GM23338 (cell line): ENCODE results near the gene DIP2C. TPM values are rescaled to one million over a fixed set of nuclear protein-coding genes. Genes with fewer than 3 reads are reported as not detected.

Experiments used
- ATAC-seq: fragments of 200-7000 bp; cut with Tn5 transposase; 3 replicates; pipeline ENCODE4 v1.9.1; 2020
- DNase-seq: peaks from one replicate; pipeline ENCODE4 v3.0.0-alpha.2; 2015; ENCODE audit warnings: low spot score
- H2AFZ ChIP-seq: fragments of 200-600 bp; sonication (generic); 2 replicates; pipeline ENCODE4 v1.8.0; 2016; ENCODE audit warnings: antibody characterized with exemption, mild to moderate bottlenecking, moderate library complexity
- H3F3A ChIP-seq: fragments of 200-600 bp; sonication (generic); replicated peaks from 2 replicates; pipeline ENCODE4 v1.8.0; 2017; ENCODE audit warnings: antibody characterized with exemption, mixed run types, low read depth
- H3K27ac ChIP-seq: fragments of 200-600 bp; sonication (generic); 2 replicates; pipeline ENCODE4 v1.6.1; 2016; ENCODE audit warnings: low read depth
- H3K27me3 ChIP-seq: fragments of 200-600 bp; sonication (generic); 2 replicates; pipeline ENCODE4 v1.8.0; 2016; ENCODE audit warnings: mild to moderate bottlenecking, mixed run types, moderate library complexity; ENCODE audit not compliant: insufficient read depth
- H3K36me3 ChIP-seq: fragments of 200-600 bp; sonication (generic); 2 replicates; pipeline ENCODE4 v1.8.0; 2016; ENCODE audit warnings: mild to moderate bottlenecking; ENCODE audit not compliant: insufficient read depth
- H3K4me1 ChIP-seq: fragments of 200-600 bp; sonication (generic); 2 replicates; pipeline ENCODE4 v1.8.0; 2016; ENCODE audit warnings: mild to moderate bottlenecking, moderate library complexity; ENCODE audit not compliant: insufficient read depth
- H3K4me2 ChIP-seq: fragments of 200-600 bp; sonication (generic); 2 replicates; pipeline ENCODE4 v1.7.1; 2017; ENCODE audit warnings: mixed run types
- H3K4me3 ChIP-seq: fragments of 200-600 bp; sonication (generic); 2 replicates; pipeline ENCODE4 v1.6.1; 2016; ENCODE audit warnings: mixed run types
- H3K79me2 ChIP-seq: fragments of 200-600 bp; sonication (generic); replicated peaks from 2 replicates; pipeline ENCODE4 v1.8.0; 2017; ENCODE audit warnings: mild to moderate bottlenecking; ENCODE audit not compliant: insufficient read depth
- H3K9me2 ChIP-seq: fragments of 200-600 bp; sonication (generic); 2 replicates; pipeline ENCODE4 v1.8.0; 2017; ENCODE audit not compliant: insufficient read depth
- H4K20me1 ChIP-seq: fragments of 200-600 bp; sonication (generic); replicated peaks from 2 replicates; pipeline ENCODE4 v1.8.0; 2017; ENCODE audit warnings: mild to moderate bottlenecking; ENCODE audit not compliant: insufficient read depth
- H3K27ac Mint-ChIP-seq: 2 replicates; pipeline ENCODE4 v1.8.0; 2020; ENCODE audit warnings: inconsistent platforms, mild to moderate bottlenecking, moderate library complexity, mixed read lengths
- H3K27me3 Mint-ChIP-seq: 3 replicates; pipeline ENCODE4 v1.8.0; 2022; ENCODE audit warnings: low read depth, mild to moderate bottlenecking, moderate library complexity, mixed read lengths, inconsistent platforms; ENCODE audit not compliant: insufficient read depth, poor library complexity
- H3K36me3 Mint-ChIP-seq: 3 replicates; pipeline ENCODE4 v1.8.0; 2021; ENCODE audit warnings: low read depth, mild to moderate bottlenecking, inconsistent platforms, moderate library complexity, mixed read lengths
- H3K4me1 Mint-ChIP-seq: 3 replicates; pipeline ENCODE4 v1.8.0; 2020; ENCODE audit warnings: mild to moderate bottlenecking, inconsistent platforms, mixed read lengths
- H3K4me3 Mint-ChIP-seq: 3 replicates; pipeline ENCODE4 v1.8.0; 2021; ENCODE audit warnings: moderate library complexity, mild to moderate bottlenecking, inconsistent platforms, mixed read lengths
- H3K9me3 Mint-ChIP-seq: 3 replicates; pipeline ENCODE4 v1.8.0; 2020; ENCODE audit warnings: moderate library complexity, mild to moderate bottlenecking, inconsistent platforms, mixed read lengths
- CREB1 ChIP-seq: fragments of 250-450 bp; sonication (Bioruptor Pico); IDR thresholded peaks from 2 replicates; pipeline ENCODE4 v1.5.0; 2020; ENCODE audit warnings: low read depth, mild to moderate bottlenecking, moderate library complexity
- EZH2 ChIP-seq: fragments of 200-600 bp; sonication (generic); IDR thresholded peaks from one replicate; pipeline ENCODE4 v1.8.0; 2017; ENCODE audit warnings: antibody characterized with exemption, mild to moderate bottlenecking, low read depth; ENCODE audit not compliant: unreplicated experiment
- EZH2phosphoT487 ChIP-seq: fragments of 200-600 bp; sonication (generic); IDR thresholded peaks from one replicate; pipeline ENCODE4 v1.8.1; 2018; ENCODE audit warnings: antibody characterized with exemption; ENCODE audit not compliant: unreplicated experiment
- JUNB ChIP-seq: IDR thresholded peaks from one replicate; pipeline ENCODE4 v1.6.1; 2016; ENCODE audit warnings: antibody characterized with exemption; ENCODE audit not compliant: unreplicated experiment
- NANOG ChIP-seq: IDR thresholded peaks from 2 replicates; pipeline ENCODE4 v1.6.1; 2016; ENCODE audit warnings: antibody characterized with exemption, borderline replicate concordance
- POLR2AphosphoS5 ChIP-seq: IDR thresholded peaks from 2 replicates; pipeline ENCODE4 v1.6.1; 2016; ENCODE audit warnings: antibody characterized with exemption, low read depth
- STAT1 ChIP-seq: IDR thresholded peaks from one replicate; pipeline ENCODE4 v1.6.1; 2016; ENCODE audit warnings: antibody characterized with exemption; ENCODE audit not compliant: unreplicated experiment
- ZNF114 ChIP-seq: fragments of 250-450 bp; sonication (Bioruptor Pico); IDR thresholded peaks from 2 replicates; pipeline ENCODE4 v1.5.0; 2020; ENCODE audit warnings: mild to moderate bottlenecking, moderate library complexity
- ZNF331 ChIP-seq: fragments of 250-450 bp; sonication (Bioruptor Pico); IDR thresholded peaks from 2 replicates; pipeline ENCODE4 v1.5.0; 2020; ENCODE audit warnings: low read depth, mild to moderate bottlenecking, moderate library complexity
- polyA plus RNA-seq: library from polyadenylated mRNA; unstranded; fragments of >200 nt; fragmentation: Nextera tagmentation; extraction: Ambion mirVana; gene quantifications from 2 replicates; pipeline ENCODE4 v1.2.1, GENCODE V29; 2016
- total RNA-seq: library from RNA; depleted of rRNA; stranded (reverse); fragments of >200 nt; shearing (Covaris generic); gene quantifications from 2 replicates; pipeline ENCODE4 v1.2.3, GENCODE V29; 2014
- TF ChIP-seq, protein P1 (sequence below): fragments of 250-450 bp; sonication (Bioruptor Pico); IDR thresholded peaks from 2 replicates; pipeline ENCODE4 v1.5.0; 2020; ENCODE audit warnings: mild to moderate bottlenecking, moderate library complexity
- TF ChIP-seq, protein P2 (sequence below): IDR thresholded peaks from 2 replicates; pipeline ENCODE4 v1.6.1; 2016; ENCODE audit warnings: antibody characterized with exemption
- TF ChIP-seq, protein P3 (sequence below), 2 experiments: fragments of 200-600 bp in 1 of 2; sonication (generic) in 1 of 2; conservative IDR thresholded peaks; 2 replicates each; pipeline versions ENCODE4 v1.5.1 to v1.6.1; 2016 to 2017; ENCODE audit warnings: antibody characterized with exemption in 2 of 2, low read depth in 2 of 2, mild to moderate bottlenecking in 2 of 2, moderate library complexity in 1 of 2
- TF ChIP-seq, protein P4 (sequence below): IDR thresholded peaks from one replicate; pipeline ENCODE4 v1.6.1; 2018; ENCODE audit warnings: antibody characterized with exemption; ENCODE audit not compliant: unreplicated experiment

DIP2C gene
- total and polyA plus RNA-seq, 2 experiments from 2014 or later: 5.1 to 7.7 TPM

DNA sequence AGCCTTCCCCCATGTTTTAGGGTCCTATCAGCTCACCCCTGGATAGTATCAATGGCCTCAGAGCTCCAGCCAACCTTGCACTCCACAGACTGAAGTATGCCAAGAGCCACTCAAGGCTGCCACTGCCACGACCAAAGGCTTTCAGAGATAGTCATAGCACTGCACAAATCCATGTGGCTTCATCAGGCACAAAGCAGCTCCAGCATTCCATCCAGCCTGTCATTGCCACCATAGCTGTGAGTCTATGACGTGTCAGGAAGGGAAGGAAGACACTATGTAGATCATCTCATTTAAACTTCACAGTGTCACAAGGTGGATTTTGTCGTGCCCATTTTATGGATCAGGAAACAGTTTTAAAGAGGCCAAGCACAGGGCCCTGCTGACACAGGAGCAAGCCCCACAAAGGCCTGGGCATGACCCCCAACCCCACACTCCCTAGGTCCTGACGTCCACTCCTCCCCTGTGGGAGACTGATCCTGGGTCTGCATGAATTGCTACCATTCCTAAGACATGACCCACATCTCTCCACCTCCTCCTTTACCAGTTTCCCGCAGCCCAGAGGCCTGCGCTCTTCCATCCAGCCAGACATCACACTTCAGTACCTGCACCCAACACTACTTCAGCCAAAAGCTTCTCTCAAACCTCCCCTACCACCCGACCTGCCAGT lies 119.4 kb downstream of the DIP2C start:
- no peaks in the 10 kb centered on the region for H3K36me3 ChIP-seq
- no peaks in the 10 kb centered on the region for H3F3A ChIP-seq
- no peak overlapping the region for H3K4me3 Mint-ChIP-seq
- no peaks in the 10 kb centered on the region for H3K27me3 ChIP-seq
- peaks cover 20% of the 10 kb centered on the region; the same call in 2 of the 3 replicates for H3K4me1 Mint-ChIP-seq
- no peak overlapping the region for H2AFZ ChIP-seq
- H3K9me2 ChIP-seq: no peaks in the 10 kb centered on the region
- DNase-seq: no peak
- H3K27ac ChIP-seq: no peak overlapping the region
- 0 out of 2 replicates have a peak, but pooled peaks cover 8% of the 10 kb centered on the region for H3K4me1 ChIP-seq
- no peak overlapping the region for H3K27ac Mint-ChIP-seq
- H3K4me3 ChIP-seq: no peak overlapping the region
- no peaks in the 10 kb centered on the region for H3K27me3 Mint-ChIP-seq
- no peak overlapping the region for H3K4me2 ChIP-seq
- H3K79me2 ChIP-seq: peaks cover 35% of the 10 kb centered on the region
- peaks cover 17% of the 10 kb centered on the region; the same call in 1 of the 2 replicates for H4K20me1 ChIP-seq
- peaks cover 3% of the 10 kb centered on the region; the same call in 1 of the 3 replicates for H3K36me3 Mint-ChIP-seq
- TF ChIP-seq JUNB: no peak
- no peak for TF ChIP-seq ZNF331
- TF ChIP-seq, protein P1, sequence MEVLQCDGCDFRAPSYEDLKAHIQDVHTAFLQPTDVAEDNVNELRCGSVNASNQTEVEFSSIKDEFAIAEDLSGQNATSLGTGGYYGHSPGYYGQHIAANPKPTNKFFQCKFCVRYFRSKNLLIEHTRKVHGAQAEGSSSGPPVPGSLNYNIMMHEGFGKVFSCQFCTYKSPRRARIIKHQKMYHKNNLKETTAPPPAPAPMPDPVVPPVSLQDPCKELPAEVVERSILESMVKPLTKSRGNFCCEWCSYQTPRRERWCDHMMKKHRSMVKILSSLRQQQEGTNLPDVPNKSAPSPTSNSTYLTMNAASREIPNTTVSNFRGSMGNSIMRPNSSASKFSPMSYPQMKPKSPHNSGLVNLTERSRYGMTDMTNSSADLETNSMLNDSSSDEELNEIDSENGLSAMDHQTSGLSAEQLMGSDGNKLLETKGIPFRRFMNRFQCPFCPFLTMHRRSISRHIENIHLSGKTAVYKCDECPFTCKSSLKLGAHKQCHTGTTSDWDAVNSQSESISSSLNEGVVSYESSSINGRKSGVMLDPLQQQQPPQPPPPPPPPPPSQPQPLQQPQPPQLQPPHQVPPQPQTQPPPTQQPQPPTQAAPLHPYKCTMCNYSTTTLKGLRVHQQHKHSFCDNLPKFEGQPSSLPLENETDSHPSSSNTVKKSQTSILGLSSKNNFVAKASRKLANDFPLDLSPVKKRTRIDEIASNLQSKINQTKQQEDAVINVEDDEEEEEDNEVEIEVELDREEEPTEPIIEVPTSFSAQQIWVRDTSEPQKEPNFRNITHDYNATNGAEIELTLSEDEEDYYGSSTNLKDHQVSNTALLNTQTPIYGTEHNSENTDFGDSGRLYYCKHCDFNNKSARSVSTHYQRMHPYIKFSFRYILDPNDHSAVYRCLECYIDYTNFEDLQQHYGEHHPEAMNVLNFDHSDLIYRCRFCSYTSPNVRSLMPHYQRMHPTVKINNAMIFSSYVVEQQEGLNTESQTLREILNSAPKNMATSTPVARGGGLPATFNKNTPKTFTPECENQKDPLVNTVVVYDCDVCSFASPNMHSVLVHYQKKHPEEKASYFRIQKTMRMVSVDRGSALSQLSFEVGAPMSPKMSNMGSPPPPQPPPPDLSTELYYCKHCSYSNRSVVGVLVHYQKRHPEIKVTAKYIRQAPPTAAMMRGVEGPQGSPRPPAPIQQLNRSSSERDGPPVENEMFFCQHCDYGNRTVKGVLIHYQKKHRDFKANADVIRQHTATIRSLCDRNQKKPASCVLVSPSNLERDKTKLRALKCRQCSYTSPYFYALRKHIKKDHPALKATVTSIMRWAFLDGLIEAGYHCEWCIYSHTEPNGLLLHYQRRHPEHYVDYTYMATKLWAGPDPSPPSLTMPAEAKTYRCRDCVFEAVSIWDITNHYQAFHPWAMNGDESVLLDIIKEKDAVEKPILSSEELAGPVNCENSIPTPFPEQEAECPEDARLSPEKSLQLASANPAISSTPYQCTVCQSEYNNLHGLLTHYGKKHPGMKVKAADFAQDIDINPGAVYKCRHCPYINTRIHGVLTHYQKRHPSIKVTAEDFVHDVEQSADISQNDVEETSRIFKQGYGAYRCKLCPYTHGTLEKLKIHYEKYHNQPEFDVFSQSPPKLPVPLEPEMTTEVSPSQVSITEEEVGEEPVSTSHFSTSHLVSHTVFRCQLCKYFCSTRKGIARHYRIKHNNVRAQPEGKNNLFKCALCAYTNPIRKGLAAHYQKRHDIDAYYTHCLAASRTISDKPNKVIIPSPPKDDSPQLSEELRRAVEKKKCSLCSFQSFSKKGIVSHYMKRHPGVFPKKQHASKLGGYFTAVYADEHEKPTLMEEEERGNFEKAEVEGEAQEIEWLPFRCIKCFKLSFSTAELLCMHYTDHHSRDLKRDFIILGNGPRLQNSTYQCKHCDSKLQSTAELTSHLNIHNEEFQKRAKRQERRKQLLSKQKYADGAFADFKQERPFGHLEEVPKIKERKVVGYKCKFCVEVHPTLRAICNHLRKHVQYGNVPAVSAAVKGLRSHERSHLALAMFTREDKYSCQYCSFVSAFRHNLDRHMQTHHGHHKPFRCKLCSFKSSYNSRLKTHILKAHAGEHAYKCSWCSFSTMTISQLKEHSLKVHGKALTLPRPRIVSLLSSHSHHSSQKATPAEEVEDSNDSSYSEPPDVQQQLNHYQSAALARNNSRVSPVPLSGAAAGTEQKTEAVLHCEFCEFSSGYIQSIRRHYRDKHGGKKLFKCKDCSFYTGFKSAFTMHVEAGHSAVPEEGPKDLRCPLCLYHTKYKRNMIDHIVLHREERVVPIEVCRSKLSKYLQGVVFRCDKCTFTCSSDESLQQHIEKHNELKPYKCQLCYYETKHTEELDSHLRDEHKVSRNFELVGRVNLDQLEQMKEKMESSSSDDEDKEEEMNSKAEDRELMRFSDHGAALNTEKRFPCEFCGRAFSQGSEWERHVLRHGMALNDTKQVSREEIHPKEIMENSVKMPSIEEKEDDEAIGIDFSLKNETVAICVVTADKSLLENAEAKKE (CRISPR knock-in tag): no peak
- no peak for TF ChIP-seq CREB1 (CRISPR knock-in tag)
- TF ChIP-seq, protein P2, sequence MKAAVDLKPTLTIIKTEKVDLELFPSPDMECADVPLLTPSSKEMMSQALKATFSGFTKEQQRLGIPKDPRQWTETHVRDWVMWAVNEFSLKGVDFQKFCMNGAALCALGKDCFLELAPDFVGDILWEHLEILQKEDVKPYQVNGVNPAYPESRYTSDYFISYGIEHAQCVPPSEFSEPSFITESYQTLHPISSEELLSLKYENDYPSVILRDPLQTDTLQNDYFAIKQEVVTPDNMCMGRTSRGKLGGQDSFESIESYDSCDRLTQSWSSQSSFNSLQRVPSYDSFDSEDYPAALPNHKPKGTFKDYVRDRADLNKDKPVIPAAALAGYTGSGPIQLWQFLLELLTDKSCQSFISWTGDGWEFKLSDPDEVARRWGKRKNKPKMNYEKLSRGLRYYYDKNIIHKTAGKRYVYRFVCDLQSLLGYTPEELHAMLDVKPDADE: no peak
- TF ChIP-seq, protein P3, sequence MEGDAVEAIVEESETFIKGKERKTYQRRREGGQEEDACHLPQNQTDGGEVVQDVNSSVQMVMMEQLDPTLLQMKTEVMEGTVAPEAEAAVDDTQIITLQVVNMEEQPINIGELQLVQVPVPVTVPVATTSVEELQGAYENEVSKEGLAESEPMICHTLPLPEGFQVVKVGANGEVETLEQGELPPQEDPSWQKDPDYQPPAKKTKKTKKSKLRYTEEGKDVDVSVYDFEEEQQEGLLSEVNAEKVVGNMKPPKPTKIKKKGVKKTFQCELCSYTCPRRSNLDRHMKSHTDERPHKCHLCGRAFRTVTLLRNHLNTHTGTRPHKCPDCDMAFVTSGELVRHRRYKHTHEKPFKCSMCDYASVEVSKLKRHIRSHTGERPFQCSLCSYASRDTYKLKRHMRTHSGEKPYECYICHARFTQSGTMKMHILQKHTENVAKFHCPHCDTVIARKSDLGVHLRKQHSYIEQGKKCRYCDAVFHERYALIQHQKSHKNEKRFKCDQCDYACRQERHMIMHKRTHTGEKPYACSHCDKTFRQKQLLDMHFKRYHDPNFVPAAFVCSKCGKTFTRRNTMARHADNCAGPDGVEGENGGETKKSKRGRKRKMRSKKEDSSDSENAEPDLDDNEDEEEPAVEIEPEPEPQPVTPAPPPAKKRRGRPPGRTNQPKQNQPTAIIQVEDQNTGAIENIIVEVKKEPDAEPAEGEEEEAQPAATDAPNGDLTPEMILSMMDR (conservative IDR thresholded peaks at IDR 0.05; ENCODE audit: low read depth in 2 of 2): no peak
- no peak for TF ChIP-seq EZH2
- TF ChIP-seq ZNF114: no peak
- TF ChIP-seq POLR2AphosphoS5: no peak
- TF ChIP-seq EZH2phosphoT487: no peak
- TF ChIP-seq, protein P4, sequence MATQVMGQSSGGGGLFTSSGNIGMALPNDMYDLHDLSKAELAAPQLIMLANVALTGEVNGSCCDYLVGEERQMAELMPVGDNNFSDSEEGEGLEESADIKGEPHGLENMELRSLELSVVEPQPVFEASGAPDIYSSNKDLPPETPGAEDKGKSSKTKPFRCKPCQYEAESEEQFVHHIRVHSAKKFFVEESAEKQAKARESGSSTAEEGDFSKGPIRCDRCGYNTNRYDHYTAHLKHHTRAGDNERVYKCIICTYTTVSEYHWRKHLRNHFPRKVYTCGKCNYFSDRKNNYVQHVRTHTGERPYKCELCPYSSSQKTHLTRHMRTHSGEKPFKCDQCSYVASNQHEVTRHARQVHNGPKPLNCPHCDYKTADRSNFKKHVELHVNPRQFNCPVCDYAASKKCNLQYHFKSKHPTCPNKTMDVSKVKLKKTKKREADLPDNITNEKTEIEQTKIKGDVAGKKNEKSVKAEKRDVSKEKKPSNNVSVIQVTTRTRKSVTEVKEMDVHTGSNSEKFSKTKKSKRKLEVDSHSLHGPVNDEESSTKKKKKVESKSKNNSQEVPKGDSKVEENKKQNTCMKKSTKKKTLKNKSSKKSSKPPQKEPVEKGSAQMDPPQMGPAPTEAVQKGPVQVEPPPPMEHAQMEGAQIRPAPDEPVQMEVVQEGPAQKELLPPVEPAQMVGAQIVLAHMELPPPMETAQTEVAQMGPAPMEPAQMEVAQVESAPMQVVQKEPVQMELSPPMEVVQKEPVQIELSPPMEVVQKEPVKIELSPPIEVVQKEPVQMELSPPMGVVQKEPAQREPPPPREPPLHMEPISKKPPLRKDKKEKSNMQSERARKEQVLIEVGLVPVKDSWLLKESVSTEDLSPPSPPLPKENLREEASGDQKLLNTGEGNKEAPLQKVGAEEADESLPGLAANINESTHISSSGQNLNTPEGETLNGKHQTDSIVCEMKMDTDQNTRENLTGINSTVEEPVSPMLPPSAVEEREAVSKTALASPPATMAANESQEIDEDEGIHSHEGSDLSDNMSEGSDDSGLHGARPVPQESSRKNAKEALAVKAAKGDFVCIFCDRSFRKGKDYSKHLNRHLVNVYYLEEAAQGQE: no peak
- no peak for TF ChIP-seq NANOG
- no peak for TF ChIP-seq STAT1
- peaks cover 8% of the 10 kb centered on the region; the same call in 2 of the 3 replicates for H3K9me3 Mint-ChIP-seq
- ATAC-seq: no peak
